Measurements from ENCODE around the gene SLC22A4.

The SLC22A4 gene

GRCh38 chr5:132297211-132297940 lies 3.2 kb downstream of the SLC22A4 start:
- H3K4me1 ChIP-seq (ENCODE audit: insufficient read depth, poor library complexity, severe bottlenecking) = peaks cover 17% of the 10 kb centered on the region
- DNase-seq (ENCODE audit: low spot score) (no peak), ATAC-seq (ENCODE audit: low read depth) (no peak)
- H3K27ac ChIP-seq (ENCODE audit: poor library complexity, severe bottlenecking) = no peak overlapping the region
- no peaks in the 10 kb centered on the region for H3K9me3 ChIP-seq (ENCODE audit: severe bottlenecking)
- H3K36me3 ChIP-seq (ENCODE audit: low read depth) = no peaks in the 10 kb centered on the region
- H3K27me3 ChIP-seq (ENCODE audit: insufficient read depth, poor library complexity, severe bottlenecking) = no peaks in the 10 kb centered on the region
- H3K4me3 ChIP-seq (ENCODE audit: severe bottlenecking) = no peak overlapping the region
- no peak for TF ChIP-seq CTCF (IDR thresholded peaks at IDR 0.05; ENCODE audit: poor library complexity, severe bottlenecking)

- ATAC-seq (ENCODE audit: low read depth) (no peak), DNase-seq (ENCODE audit: low spot score) (no peak)
- no peak for TF ChIP-seq CTCF (IDR thresholded peaks at IDR 0.05; ENCODE audit: poor library complexity, severe bottlenecking)
- Histone ChIP-seq H3K36me3 (ENCODE audit: low read depth) (no peaks in the 10 kb centered on the region), H3K27me3 (ENCODE audit: insufficient read depth, poor library complexity, severe bottlenecking) (no peaks in the 10 kb centered on the region), H3K4me1 (ENCODE audit: insufficient read depth, poor library complexity, severe bottlenecking) (peaks cover 11% of the 10 kb centered on the region), H3K9me3 (ENCODE audit: severe bottlenecking) (no peaks in the 10 kb centered on the region), H3K27ac (ENCODE audit: poor library complexity, severe bottlenecking) (no peak overlapping the region), H3K4me3 (ENCODE audit: severe bottlenecking) (no peak overlapping the region)
Measured at GRCh38 chr5:132298298-132299212, 4.4 kb downstream of the SLC22A4 start.

GRCh38 chr5:132299917-132300316 lies 5.7 kb downstream of the SLC22A4 start:
- Histone ChIP-seq H3K9me3 (ENCODE audit: severe bottlenecking) (no peaks in the 10 kb centered on the region), H3K36me3 (ENCODE audit: low read depth) (no peaks in the 10 kb centered on the region), H3K4me1 (ENCODE audit: insufficient read depth, poor library complexity, severe bottlenecking) (peaks cover 11% of the 10 kb centered on the region), H3K4me3 (ENCODE audit: severe bottlenecking) (no peak overlapping the region), H3K27ac (ENCODE audit: poor library complexity, severe bottlenecking) (no peak overlapping the region), H3K27me3 (ENCODE audit: insufficient read depth, poor library complexity, severe bottlenecking) (no peaks in the 10 kb centered on the region)
- TF ChIP-seq CTCF (IDR thresholded peaks at IDR 0.05; ENCODE audit: poor library complexity, severe bottlenecking) = no peak
- ATAC-seq (ENCODE audit: low read depth) (0 out of 3 replicates have a peak, but pooled peaks have one; percentile 6), DNase-seq (ENCODE audit: low spot score) (no peak)

- Histone ChIP-seq H3K9me3 (ENCODE audit: severe bottlenecking) (peaks cover 2% of the 10 kb centered on the region), H3K4me3 (ENCODE audit: severe bottlenecking) (no peak overlapping the region), H3K36me3 (ENCODE audit: low read depth) (no peaks in the 10 kb centered on the region), H3K27me3 (ENCODE audit: insufficient read depth, poor library complexity, severe bottlenecking) (no peaks in the 10 kb centered on the region), H3K4me1 (ENCODE audit: insufficient read depth, poor library complexity, severe bottlenecking) (peaks cover 6% of the 10 kb centered on the region), H3K27ac (ENCODE audit: poor library complexity, severe bottlenecking) (no peak overlapping the region)
- TF ChIP-seq CTCF (IDR thresholded peaks at IDR 0.05; ENCODE audit: poor library complexity, severe bottlenecking) = no peak
- ATAC-seq (ENCODE audit: low read depth) (no peak), DNase-seq (ENCODE audit: low spot score) (no peak)
Measured at GRCh38 chr5:132300577-132301343, 6.6 kb downstream of the SLC22A4 start.

Data from RWPE2 (cell line).